ENCODE data around the gene OR10H1.
"Not testable (repeated sequence)": the region's sequence is repeated elsewhere in the genome, so short reads cannot be mapped to it uniquely, and the experiment has no call there.

The OR10H1 gene

GRCh38 chr19:15820646-15821045 is 5.2 kb upstream of the OR10H1 start:
- TF ChIP-seq POLR2AphosphoS5 (IDR thresholded peaks at IDR 0.05; ENCODE audit: low read depth, low read length) (no peak), TAF1 (IDR thresholded peaks at IDR 0.05; ENCODE audit: borderline replicate concordance, low read depth, low read length) (no peak), POLR2A (IDR thresholded peaks at IDR 0.05; ENCODE audit: low read depth, low read length) (no peak)
- FAIRE-seq (no peak), DNase-seq (ENCODE audit: insufficient read length) (no peak)

GRCh38 chr19:15813916-15814315 is 1.5 kb downstream of the OR10H1 start:
- no peak for FAIRE-seq
- DNase-seq (ENCODE audit: insufficient read length) = no peak
- no peak for TF ChIP-seq POLR2A (IDR thresholded peaks at IDR 0.05; ENCODE audit: low read depth, low read length)
- TF ChIP-seq POLR2AphosphoS5 (IDR thresholded peaks at IDR 0.05; ENCODE audit: low read depth, low read length) = no peak
- TF ChIP-seq TAF1 (IDR thresholded peaks at IDR 0.05; ENCODE audit: borderline replicate concordance, low read depth, low read length) = no peak

GRCh38 chr19:15812060-15812722 is 3.3 kb downstream of the OR10H1 start:
- TF ChIP-seq POLR2AphosphoS5 (IDR thresholded peaks at IDR 0.05; ENCODE audit: low read depth, low read length) = no peak
- no peak for FAIRE-seq
- DNase-seq (ENCODE audit: insufficient read length) = no peak

- DNase-seq (ENCODE audit: insufficient read length) = no peak
- no peak for TF ChIP-seq POLR2AphosphoS5 (IDR thresholded peaks at IDR 0.05; ENCODE audit: low read depth, low read length)
- no peak for TF ChIP-seq POLR2A (IDR thresholded peaks at IDR 0.05; ENCODE audit: low read depth, low read length)
- no peak for TF ChIP-seq TAF1 (IDR thresholded peaks at IDR 0.05; ENCODE audit: borderline replicate concordance, low read depth, low read length)
- FAIRE-seq = no peak
Observed at GRCh38 chr19:15811476-15811875, 4.0 kb downstream of the OR10H1 start.

GRCh38 chr19:15810335-15810734 is 5.1 kb downstream of the OR10H1 start:
- no peak for FAIRE-seq
- no peak for DNase-seq (ENCODE audit: insufficient read length)

GRCh38 chr19:15794279-15794678 is 21.2 kb downstream of the OR10H1 start:
- DNase-seq (ENCODE audit: insufficient read length); FAIRE-seq: not testable (repeated sequence)

More at GRCh38 chr19:15810335-15810734, 5.1 kb downstream of the OR10H1 start:
- no peak for TF ChIP-seq TAF1 (IDR thresholded peaks at IDR 0.05; ENCODE audit: borderline replicate concordance, low read depth, low read length)
- TF ChIP-seq POLR2AphosphoS5 (IDR thresholded peaks at IDR 0.05; ENCODE audit: low read depth, low read length) = no peak
- TF ChIP-seq POLR2A (IDR thresholded peaks at IDR 0.05; ENCODE audit: low read depth, low read length) = no peak

GRCh38 chr19:15790096-15790495 is 25.4 kb downstream of the OR10H1 start:
- TF ChIP-seq POLR2AphosphoS5 (IDR thresholded peaks at IDR 0.05; ENCODE audit: low read depth, low read length) (no peak), POLR2A (IDR thresholded peaks at IDR 0.05; ENCODE audit: low read depth, low read length) (no peak), TAF1 (IDR thresholded peaks at IDR 0.05; ENCODE audit: borderline replicate concordance, low read depth, low read length) (no peak)
- no peak for FAIRE-seq
- DNase-seq (ENCODE audit: insufficient read length) = no peak

GRCh38 chr19:15788594-15789270 is 26.7 kb downstream of the OR10H1 start:
- DNase-seq (ENCODE audit: insufficient read length) (no peak), FAIRE-seq (no peak)
- no peak for TF ChIP-seq POLR2A (IDR thresholded peaks at IDR 0.05; ENCODE audit: low read depth, low read length)
- TF ChIP-seq TAF1 (IDR thresholded peaks at IDR 0.05; ENCODE audit: borderline replicate concordance, low read depth, low read length) = no peak
- no peak for TF ChIP-seq POLR2AphosphoS5 (IDR thresholded peaks at IDR 0.05; ENCODE audit: low read depth, low read length)

GRCh38 chr19:15787611-15788155 is 27.8 kb downstream of the OR10H1 start, which contains the start of gene OR10H5:
TSS of gene OR10H5 (plus strand) at chr19:15787661. CDS start at chr19:15794049, 6,388 bp downstream.
- FAIRE-seq (no peak), DNase-seq (ENCODE audit: insufficient read length) (no peak)
- TF ChIP-seq TAF1 (IDR thresholded peaks at IDR 0.05; ENCODE audit: borderline replicate concordance, low read depth, low read length) = no peak
- no peak for TF ChIP-seq POLR2AphosphoS5 (IDR thresholded peaks at IDR 0.05; ENCODE audit: low read depth, low read length)
- no peak for TF ChIP-seq POLR2A (IDR thresholded peaks at IDR 0.05; ENCODE audit: low read depth, low read length)

- not testable (repeated sequence) for FAIRE-seq; DNase-seq (ENCODE audit: insufficient read length)
Observed at GRCh38 chr19:15782896-15783295, 32.6 kb downstream of the OR10H1 start.

GRCh38 chr19:15782211-15782610 is 33.3 kb downstream of the OR10H1 start:
- TF ChIP-seq POLR2A (IDR thresholded peaks at IDR 0.05; ENCODE audit: low read depth, low read length) (no peak), POLR2AphosphoS5 (IDR thresholded peaks at IDR 0.05; ENCODE audit: low read depth, low read length) (no peak), TAF1 (IDR thresholded peaks at IDR 0.05; ENCODE audit: borderline replicate concordance, low read depth, low read length) (no peak)
- DNase-seq (ENCODE audit: insufficient read length) (no peak), FAIRE-seq (no peak)

GRCh38 chr19:15781661-15782060 is 33.8 kb downstream of the OR10H1 start:
- TF ChIP-seq POLR2A (IDR thresholded peaks at IDR 0.05; ENCODE audit: low read depth, low read length) (no peak), TAF1 (IDR thresholded peaks at IDR 0.05; ENCODE audit: borderline replicate concordance, low read depth, low read length) (no peak), POLR2AphosphoS5 (IDR thresholded peaks at IDR 0.05; ENCODE audit: low read depth, low read length) (no peak)
- no peak for FAIRE-seq
- DNase-seq (ENCODE audit: insufficient read length) = no peak
